HUES64 (cell line): ENCODE data around the gene MMP24.

Source experiments
- H3K27ac ChIP-seq: 2 replicates; pipeline ENCODE4 v1.7.0; 2013; ENCODE audit warnings: low read depth, low read length, inconsistent platforms
- H3K27me3 ChIP-seq: 2 replicates; pipeline ENCODE4 v1.6.1; 2013; ENCODE audit warnings: mild to moderate bottlenecking, low read length; ENCODE audit not compliant: insufficient read depth
- H3K36me3 ChIP-seq: 2 replicates; pipeline ENCODE4 v1.6.1; 2013; ENCODE audit warnings: mild to moderate bottlenecking, low read length; ENCODE audit not compliant: insufficient read depth
- H3K4me1 ChIP-seq: 2 replicates; pipeline ENCODE4 v1.6.1; 2013; ENCODE audit warnings: mild to moderate bottlenecking, low read length, moderate library complexity; ENCODE audit not compliant: insufficient read depth
- H3K4me3 ChIP-seq: 2 replicates; pipeline ENCODE4 v1.5.1; 2013; ENCODE audit warnings: mild to moderate bottlenecking, low read length, moderate library complexity
- H3K9ac ChIP-seq: 2 replicates; pipeline ENCODE4 v1.6.1; 2013; ENCODE audit warnings: mild to moderate bottlenecking, low read depth, low read length
- H3K9me3 ChIP-seq: 2 replicates; pipeline ENCODE4 v1.6.1; 2013; ENCODE audit warnings: low read depth, low read length; ENCODE audit not compliant: insufficient read depth
- WGBS: fragments of 150-250, 120-280 bp; methylation state at CpG from one replicate; pipeline ENCODE4 v1.1.7; 2013; ENCODE audit warnings: missing lambda C conversion rate; 5-methylcytosine and 5-hydroxymethylcytosine counted together

MMP24 gene

GRCh38 chr20:35225319-35226125 is 968 bp upstream of the MMP24 start:
- WGBS: 46% methylated on average over 7 of the region's 9 CpGs
- peak overlapping the region; percentile 65 for H3K4me3 ChIP-seq

GRCh38 chr20:35226884-35227681 is 593 bp downstream of the MMP24 start:
- H3K4me1 ChIP-seq: peaks cover 14% of the 10 kb centered on the region
- no peak overlapping the region for H3K9ac ChIP-seq
- WGBS: 5% methylated on average over 74 of the region's 74 CpGs
- H3K4me3 ChIP-seq: peak overlapping the region; percentile 43
- H3K36me3 ChIP-seq: no peaks in the 10 kb centered on the region
- H3K27me3 ChIP-seq: peaks cover 32% of the 10 kb centered on the region
- H3K9me3 ChIP-seq: no peaks in the 10 kb centered on the region
- no peak overlapping the region for H3K27ac ChIP-seq

More at GRCh38 chr20:35225319-35226125, 968 bp upstream of the MMP24 start:
- Histone ChIP-seq H3K27ac (no peak overlapping the region; the same call in 1 of the 2 replicates), H3K4me1 (peaks cover 20% of the 10 kb centered on the region), H3K9me3 (no peaks in the 10 kb centered on the region), H3K36me3 (no peaks in the 10 kb centered on the region), H3K9ac (no peak overlapping the region), H3K27me3 (peaks cover 32% of the 10 kb centered on the region)

- Histone ChIP-seq H3K4me1 (0 out of 2 replicates have a peak, but pooled peaks cover 2% of the 10 kb centered on the region), H3K9ac (no peak overlapping the region), H3K36me3 (no peaks in the 10 kb centered on the region), H3K27me3 (peaks cover 7% of the 10 kb centered on the region; the same call in 1 of the 2 replicates), H3K27ac (no peak overlapping the region), H3K4me3 (no peak overlapping the region), H3K9me3 (no peaks in the 10 kb centered on the region)
- 85% methylated on average over 2 of the region's 2 CpGs for WGBS
Observed at GRCh38 chr20:35232575-35232974, 6.1 kb downstream of the MMP24 start.

DNA sequence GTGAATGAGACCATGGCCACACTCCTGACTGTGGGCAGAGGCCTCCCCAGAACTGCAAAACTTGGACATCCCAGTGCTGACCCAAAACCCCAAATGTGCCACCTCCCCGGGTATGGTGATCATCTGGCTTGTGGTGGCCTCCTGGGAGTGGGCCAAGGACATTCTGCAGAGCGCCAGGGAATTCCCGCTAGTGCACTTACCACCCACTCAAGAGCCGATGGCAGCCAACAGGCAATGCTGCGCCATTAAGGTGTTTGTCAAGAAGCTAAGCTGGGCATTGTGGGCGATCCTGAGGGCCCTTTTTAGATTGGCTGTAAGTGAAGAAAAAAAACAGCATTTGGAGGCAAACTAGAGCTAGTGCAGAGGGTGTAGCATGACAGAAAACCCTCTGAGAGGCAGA is 9.4 kb downstream of the MMP24 start:
- Histone ChIP-seq H3K9me3 (no peaks in the 10 kb centered on the region), H3K4me3 (no peak overlapping the region), H3K27ac (no peak overlapping the region), H3K36me3 (no peaks in the 10 kb centered on the region), H3K27me3 (no peaks in the 10 kb centered on the region), H3K9ac (no peak overlapping the region), H3K4me1 (peaks cover 8% of the 10 kb centered on the region; the same call in 1 of the 2 replicates)
- 95% methylated on average over 6 of the region's 6 CpGs for WGBS

DNA sequence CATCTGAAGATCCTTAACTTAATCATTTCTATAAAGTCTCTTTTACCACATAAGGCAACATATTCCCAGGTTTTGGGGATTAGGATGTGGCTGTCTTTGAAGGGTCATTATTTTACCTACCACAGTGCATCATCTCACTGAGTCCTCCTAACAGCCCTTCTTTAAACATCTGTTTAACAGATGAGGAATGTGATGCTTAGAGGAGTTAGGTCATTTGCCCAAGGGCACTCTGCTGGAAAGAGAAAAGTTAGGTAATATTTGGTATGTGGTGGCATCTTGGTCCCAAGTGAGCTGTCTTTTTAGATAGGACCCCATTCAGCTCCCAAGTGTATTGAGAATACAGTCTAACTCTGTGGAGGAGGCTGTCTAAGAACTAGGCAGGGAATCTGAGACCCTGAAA is 11.0 kb downstream of the MMP24 start:
- Histone ChIP-seq H3K27ac (no peak overlapping the region), H3K4me3 (no peak overlapping the region), H3K27me3 (no peaks in the 10 kb centered on the region), H3K9ac (no peak overlapping the region), H3K9me3 (no peaks in the 10 kb centered on the region), H3K4me1 (peaks cover 9% of the 10 kb centered on the region; the same call in 1 of the 2 replicates), H3K36me3 (no peaks in the 10 kb centered on the region)

DNA sequence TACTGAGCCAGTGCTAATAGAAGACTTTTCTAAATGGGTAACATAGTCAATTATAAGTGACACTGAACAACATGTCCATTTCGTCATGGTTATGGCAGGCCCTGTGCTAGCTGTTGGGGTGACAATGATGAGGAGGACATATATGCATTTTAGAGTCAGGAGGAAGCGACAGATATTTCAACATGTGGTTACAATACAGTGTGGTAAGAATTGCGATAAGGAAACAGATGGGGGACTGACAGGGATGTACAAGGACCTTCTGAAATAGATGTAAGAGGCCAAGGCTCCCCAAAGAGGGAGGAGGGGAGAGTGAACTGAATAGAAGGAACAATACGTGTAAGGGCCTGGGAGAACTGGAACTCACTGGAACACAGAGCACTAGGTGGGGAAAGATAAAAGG is 11.7 kb downstream of the MMP24 start:
- Histone ChIP-seq H3K4me3 (no peak overlapping the region), H3K9ac (no peak overlapping the region), H3K27me3 (no peaks in the 10 kb centered on the region), H3K27ac (no peak overlapping the region), H3K4me1 (peaks cover 9% of the 10 kb centered on the region; the same call in 1 of the 2 replicates), H3K9me3 (no peaks in the 10 kb centered on the region), H3K36me3 (no peaks in the 10 kb centered on the region)
- 92% methylated on average over 4 of the region's 4 CpGs for WGBS

DNA sequence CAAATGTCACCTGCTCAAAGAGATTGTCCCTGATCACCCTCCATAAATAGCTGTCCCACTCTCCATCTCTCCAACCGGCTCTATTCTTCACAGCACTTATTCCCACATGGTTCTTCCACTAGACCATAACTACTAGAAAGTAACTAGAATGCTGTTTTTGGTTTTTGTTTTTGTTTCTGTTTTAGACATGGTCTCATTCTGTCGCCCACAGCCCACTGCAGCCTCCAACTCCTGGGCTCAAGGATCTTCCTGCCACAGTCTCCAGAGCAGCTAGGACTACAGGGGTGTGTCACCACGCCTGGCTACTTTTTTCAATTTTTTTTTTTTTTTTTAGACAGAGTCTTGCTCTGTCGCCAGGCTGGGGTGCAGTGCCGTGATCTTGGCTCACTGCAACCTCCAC is 12.2 kb downstream of the MMP24 start:
- Histone ChIP-seq H3K27ac (no peak overlapping the region), H3K9me3 (no peaks in the 10 kb centered on the region), H3K27me3 (no peaks in the 10 kb centered on the region), H3K4me1 (peaks cover 9% of the 10 kb centered on the region; the same call in 1 of the 2 replicates), H3K4me3 (no peak overlapping the region), H3K36me3 (no peaks in the 10 kb centered on the region), H3K9ac (no peak overlapping the region)
- 95% methylated on average over 5 of the region's 5 CpGs for WGBS

DNA sequence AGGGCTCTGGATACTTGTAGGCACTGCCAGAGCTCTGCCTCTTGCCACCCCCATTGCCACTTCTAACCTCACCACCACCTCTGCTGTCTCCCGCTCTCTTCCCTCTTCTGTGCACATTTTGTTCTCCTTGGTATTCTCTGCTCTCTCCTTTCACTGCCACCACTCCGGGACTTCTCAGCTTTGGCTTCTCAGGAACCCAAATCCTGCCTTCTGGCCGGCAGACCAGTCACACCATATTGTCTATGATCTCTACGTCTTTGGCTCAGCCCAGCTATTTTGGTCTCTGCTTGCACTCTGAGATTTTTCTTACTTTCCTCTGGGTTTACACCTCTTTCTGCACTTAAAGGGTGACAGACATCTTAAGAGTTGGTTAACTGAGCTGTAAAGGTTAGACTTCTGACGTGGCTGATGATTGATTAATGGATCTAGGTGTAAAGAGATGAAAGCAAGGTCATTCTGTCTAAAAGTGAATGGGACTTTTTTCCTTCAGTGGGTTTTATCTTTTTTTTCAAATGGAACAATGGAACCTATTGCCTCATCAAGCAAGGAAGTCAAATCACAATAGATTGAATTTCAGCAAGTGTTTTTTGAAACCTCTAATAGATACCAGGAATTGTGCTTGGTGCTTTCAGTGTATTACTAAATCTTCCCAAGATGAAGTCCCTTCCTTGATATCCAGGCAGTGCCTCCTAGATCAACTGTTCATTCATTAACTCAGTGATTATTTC is 13.8 kb downstream of the MMP24 start:
- 80% methylated on average over 5 of the region's 5 CpGs for WGBS
- H3K9ac ChIP-seq: no peak overlapping the region
- H3K27ac ChIP-seq: no peak overlapping the region
- no peaks in the 10 kb centered on the region for H3K27me3 ChIP-seq
- H3K36me3 ChIP-seq: no peaks in the 10 kb centered on the region
- H3K9me3 ChIP-seq: no peaks in the 10 kb centered on the region
- H3K4me1 ChIP-seq: peaks cover 9% of the 10 kb centered on the region; the same call in 1 of the 2 replicates
- H3K4me3 ChIP-seq: no peak overlapping the region

GRCh38 chr20:35240811-35241293 is 14.4 kb downstream of the MMP24 start:
- H3K4me1 ChIP-seq: peaks cover 9% of the 10 kb centered on the region; the same call in 1 of the 2 replicates
- H3K27me3 ChIP-seq: no peaks in the 10 kb centered on the region
- H3K9me3 ChIP-seq: no peaks in the 10 kb centered on the region
- H3K9ac ChIP-seq: no peak overlapping the region
- no peak overlapping the region for H3K27ac ChIP-seq
- H3K36me3 ChIP-seq: no peaks in the 10 kb centered on the region
- 88% methylated on average over 2 of the region's 2 CpGs for WGBS
- H3K4me3 ChIP-seq: no peak overlapping the region

DNA sequence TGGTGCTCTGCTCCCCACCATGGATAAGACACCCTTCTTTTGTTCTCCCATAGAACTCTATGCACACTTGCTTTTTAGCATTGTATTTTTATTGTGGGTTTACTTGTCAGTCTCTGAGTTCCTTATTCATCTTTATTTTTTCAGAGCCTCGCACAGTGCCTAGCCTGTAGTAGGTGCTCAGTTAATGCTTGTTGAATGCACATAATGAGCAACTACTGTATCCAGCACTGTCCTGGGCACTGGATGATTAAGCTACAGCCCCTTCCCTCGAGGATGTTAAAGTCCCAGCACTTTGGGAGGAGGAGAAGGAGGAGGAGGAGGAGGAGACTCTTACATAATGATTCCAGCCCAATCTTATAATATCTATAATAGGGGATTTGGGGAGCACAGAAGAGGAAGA is 16.8 kb downstream of the MMP24 start:
- Histone ChIP-seq H3K36me3 (no peaks in the 10 kb centered on the region), H3K27me3 (no peaks in the 10 kb centered on the region), H3K4me3 (no peak overlapping the region), H3K27ac (no peak overlapping the region), H3K9me3 (no peaks in the 10 kb centered on the region), H3K9ac (no peak overlapping the region), H3K4me1 (peaks cover 9% of the 10 kb centered on the region; the same call in 1 of the 2 replicates)
- WGBS: 75% methylated on average over 2 of the region's 2 CpGs
